GM10266 (cell line): ENCODE data around the gene MELK.

Source experiments
- DNase-seq: peaks from one replicate; pipeline ENCODE4 v3.0.0; 2012; ENCODE audit errors: extremely low spot score
- CTCF ChIP-seq: IDR thresholded peaks from 2 replicates; pipeline ENCODE4 v1.5.1; 2012; ENCODE audit warnings: mild to moderate bottlenecking, low read depth; ENCODE audit not compliant: control insufficient read depth, insufficient read depth; ENCODE audit errors: missing control alignments

The MELK gene

GRCh38 chr9:36704148-36704547, 131.5 kb downstream of the MELK start:
- no peak for DNase-seq
- TF ChIP-seq CTCF, result no peak

GRCh38 chr9:36713515-36714490, 141.1 kb downstream of the MELK start:
- no peak for TF ChIP-seq CTCF
- DNase-seq, result no peak

- DNase-seq, result no peak
- TF ChIP-seq CTCF, result no peak
Observed at GRCh38 chr9:36716496-36716895, 143.8 kb downstream of the MELK start.

GRCh38 chr9:36717276-36717675, 144.6 kb downstream of the MELK start:
- TF ChIP-seq CTCF, result no peak
- no peak for DNase-seq

GRCh38 chr9:36718612-36719011, 145.9 kb downstream of the MELK start:
- no peak for TF ChIP-seq CTCF
- no peak for DNase-seq

GRCh38 chr9:36720043-36720442, 147.3 kb downstream of the MELK start:
- no peak for TF ChIP-seq CTCF

More at GRCh38 chr9:36720043-36720442, 147.3 kb downstream of the MELK start:
- DNase-seq, result no peak
